H1 (cell line): ENCODE results near the gene PRODH2. TPM values are rescaled to one million over a fixed set of nuclear protein-coding genes. Genes with fewer than 3 reads are reported as not detected.

Experiments
- ATF3 ChIP-seq: IDR thresholded peaks from 2 replicates; pipeline ENCODE4 v1.6.1; 2011; ENCODE audit warnings: low read depth, mild to moderate bottlenecking, low read length; ENCODE audit not compliant: insufficient read depth
- CBX5 ChIP-seq: fragments of 300-800, 300-1000 bp; sonication (generic); IDR thresholded peaks from 2 replicates; pipeline ENCODE4 v1.7.1; 2016; ENCODE audit warnings: antibody characterized with exemption, low read length, low read depth
- CEBPB ChIP-seq: IDR thresholded peaks from 2 replicates; pipeline ENCODE4 v1.6.1; 2012; ENCODE audit warnings: low read depth, low read length
- CHD7 ChIP-seq: fragments of 300-600 bp; sonication (generic); IDR thresholded peaks from 2 replicates; pipeline ENCODE4 v1.7.1; 2012; ENCODE audit warnings: low read length, moderate library complexity, mild to moderate bottlenecking, inconsistent platforms; ENCODE audit not compliant: insufficient replicate concordance
- JUN ChIP-seq: IDR thresholded peaks from 2 replicates; pipeline ENCODE4 v1.6.1; 2011; ENCODE audit warnings: low read depth, mild to moderate bottlenecking, improper control_type of control experiment, low read length
- NANOG ChIP-seq: IDR thresholded peaks from 2 replicates; pipeline ENCODE4 v1.6.1; 2011; ENCODE audit warnings: low read length, low read depth, mild to moderate bottlenecking, inconsistent platforms; ENCODE audit not compliant: insufficient read depth, poor library complexity, severe bottlenecking
- RBBP5 ChIP-seq: IDR thresholded peaks from 2 replicates; pipeline ENCODE4 v1.7.1; 2012; ENCODE audit warnings: low read depth, mild to moderate bottlenecking, inconsistent platforms, low read length, moderate library complexity, borderline replicate concordance
- SP4 ChIP-seq: IDR thresholded peaks from 2 replicates; pipeline ENCODE4 v1.6.1; 2012; ENCODE audit warnings: low read length, inconsistent platforms
- TBP ChIP-seq: IDR thresholded peaks from 2 replicates; pipeline ENCODE4 v1.6.1; 2011; ENCODE audit warnings: low read depth, low read length, improper control_type of control experiment
- polyA plus RNA-seq, 7 experiments: library from polyadenylated mRNA; depleted of rRNA in 3 of 7; stranded (reverse) in 5 of 7; unstranded in 2 of 7; fragments of >200 nt in 5 of 7; fragments of 200-250 nt in 2 of 7; gene quantifications; 1 replicate in 5 of 7; 2 replicates in 1 of 7; 4 replicates in 1 of 7; pipeline versions ENCODE4 v1.2.1 to v1.2.3, GENCODE V29; 2011 to 2013; ENCODE audit warnings: missing spikeins in 2 of 7, mixed read lengths in 2 of 7
- total RNA-seq: library from RNA; stranded (reverse); fragmentation: NEBNext Ultra II Directional; extraction: Animal tissue kit (Norgen Biotek cat#: 25700); gene quantifications from 2 replicates; pipeline ENCODE4 v1.2.1, GENCODE V29; 2021

Gene PRODH2
- total and polyA plus RNA-seq, 2 of the 8 experiments (the other 6 are each of a cell fraction or from before 2014, with no cell fraction given) = not detected

- TF ChIP-seq CHD7 (no peak), CBX5 (no peak), NANOG (no peak), SP4 (no peak), CEBPB (no peak), JUN (no peak), TBP (no peak), ATF3 (no peak), RBBP5 (no peak)
These were observed 49.1 kb upstream of the PRODH2 start (continued) for GRCh38 chr19:35861640-35862160.
